ENCODE data around the gene C1orf159.
"Not testable (repeated sequence)": the region's sequence is repeated elsewhere in the genome, so short reads cannot be mapped to it uniquely, and the experiment has no call there.

The C1orf159 gene

DNA sequence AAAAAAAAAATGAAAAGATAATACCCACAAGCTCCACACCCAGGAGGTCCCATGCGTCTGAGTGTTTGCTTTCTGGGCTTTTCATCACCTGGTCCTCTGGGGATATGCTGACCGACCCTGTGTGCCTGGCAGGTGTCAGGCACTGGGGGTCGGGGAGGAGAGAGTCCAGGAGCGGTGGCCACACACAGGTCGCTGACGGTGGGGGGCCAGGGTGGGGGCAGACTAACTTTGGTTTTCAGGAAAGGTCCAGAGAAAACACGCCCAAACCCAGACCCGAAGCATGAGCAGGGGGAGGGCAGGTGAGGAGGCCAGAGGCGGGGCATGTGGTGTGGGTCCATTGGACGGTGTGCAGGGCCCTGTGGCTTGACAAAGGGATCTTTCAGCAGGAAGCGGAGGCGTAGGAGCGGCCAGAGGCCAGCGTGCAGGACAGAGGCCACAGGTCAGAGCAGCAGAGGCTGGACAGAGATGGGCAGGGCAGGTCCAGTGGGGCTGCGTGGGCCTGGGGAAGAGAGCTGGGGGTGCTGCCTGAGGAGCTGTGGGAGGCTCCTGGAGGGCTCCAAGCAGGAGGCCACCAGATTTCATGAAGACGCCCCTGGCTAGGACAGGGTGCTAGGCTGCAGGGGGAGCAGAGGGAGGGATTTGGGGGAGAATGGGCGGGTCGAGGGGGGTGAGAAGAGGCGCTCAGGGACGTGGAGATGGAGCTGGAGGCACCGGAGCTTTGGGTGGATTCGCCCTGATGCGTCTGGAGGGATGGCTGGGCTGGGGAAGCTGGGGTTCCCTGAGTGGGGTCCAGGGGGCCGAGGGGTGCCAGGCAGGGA lies 57.6 kb downstream of the C1orf159 start:
- TF ChIP-seq, protein P1, sequence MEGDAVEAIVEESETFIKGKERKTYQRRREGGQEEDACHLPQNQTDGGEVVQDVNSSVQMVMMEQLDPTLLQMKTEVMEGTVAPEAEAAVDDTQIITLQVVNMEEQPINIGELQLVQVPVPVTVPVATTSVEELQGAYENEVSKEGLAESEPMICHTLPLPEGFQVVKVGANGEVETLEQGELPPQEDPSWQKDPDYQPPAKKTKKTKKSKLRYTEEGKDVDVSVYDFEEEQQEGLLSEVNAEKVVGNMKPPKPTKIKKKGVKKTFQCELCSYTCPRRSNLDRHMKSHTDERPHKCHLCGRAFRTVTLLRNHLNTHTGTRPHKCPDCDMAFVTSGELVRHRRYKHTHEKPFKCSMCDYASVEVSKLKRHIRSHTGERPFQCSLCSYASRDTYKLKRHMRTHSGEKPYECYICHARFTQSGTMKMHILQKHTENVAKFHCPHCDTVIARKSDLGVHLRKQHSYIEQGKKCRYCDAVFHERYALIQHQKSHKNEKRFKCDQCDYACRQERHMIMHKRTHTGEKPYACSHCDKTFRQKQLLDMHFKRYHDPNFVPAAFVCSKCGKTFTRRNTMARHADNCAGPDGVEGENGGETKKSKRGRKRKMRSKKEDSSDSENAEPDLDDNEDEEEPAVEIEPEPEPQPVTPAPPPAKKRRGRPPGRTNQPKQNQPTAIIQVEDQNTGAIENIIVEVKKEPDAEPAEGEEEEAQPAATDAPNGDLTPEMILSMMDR (IDR thresholded peaks at IDR 0.05; ENCODE audit: insufficient read depth, missing control alignments), result no peak
- DNase-seq (ENCODE audit: insufficient read length, low spot score) (no peak), FAIRE-seq (no peak)

DNA sequence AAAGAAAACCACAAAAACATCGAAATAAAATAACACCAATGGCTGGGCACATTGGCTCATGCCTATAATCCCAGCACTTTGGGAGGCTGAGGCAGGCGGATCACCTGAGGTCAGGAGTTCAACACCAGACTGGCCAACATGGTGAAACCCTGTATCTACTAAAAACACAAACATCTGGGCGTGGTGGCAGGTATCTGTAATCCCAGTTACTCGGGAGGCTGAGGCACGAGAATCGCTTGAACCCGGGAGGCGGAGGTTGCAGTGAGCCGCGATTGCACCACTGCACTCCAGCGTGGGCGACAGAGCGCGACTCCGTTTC lies 58.2 kb downstream of the C1orf159 start:
- not testable (repeated sequence) for FAIRE-seq; DNase-seq (ENCODE audit: insufficient read length, low spot score)

DNA sequence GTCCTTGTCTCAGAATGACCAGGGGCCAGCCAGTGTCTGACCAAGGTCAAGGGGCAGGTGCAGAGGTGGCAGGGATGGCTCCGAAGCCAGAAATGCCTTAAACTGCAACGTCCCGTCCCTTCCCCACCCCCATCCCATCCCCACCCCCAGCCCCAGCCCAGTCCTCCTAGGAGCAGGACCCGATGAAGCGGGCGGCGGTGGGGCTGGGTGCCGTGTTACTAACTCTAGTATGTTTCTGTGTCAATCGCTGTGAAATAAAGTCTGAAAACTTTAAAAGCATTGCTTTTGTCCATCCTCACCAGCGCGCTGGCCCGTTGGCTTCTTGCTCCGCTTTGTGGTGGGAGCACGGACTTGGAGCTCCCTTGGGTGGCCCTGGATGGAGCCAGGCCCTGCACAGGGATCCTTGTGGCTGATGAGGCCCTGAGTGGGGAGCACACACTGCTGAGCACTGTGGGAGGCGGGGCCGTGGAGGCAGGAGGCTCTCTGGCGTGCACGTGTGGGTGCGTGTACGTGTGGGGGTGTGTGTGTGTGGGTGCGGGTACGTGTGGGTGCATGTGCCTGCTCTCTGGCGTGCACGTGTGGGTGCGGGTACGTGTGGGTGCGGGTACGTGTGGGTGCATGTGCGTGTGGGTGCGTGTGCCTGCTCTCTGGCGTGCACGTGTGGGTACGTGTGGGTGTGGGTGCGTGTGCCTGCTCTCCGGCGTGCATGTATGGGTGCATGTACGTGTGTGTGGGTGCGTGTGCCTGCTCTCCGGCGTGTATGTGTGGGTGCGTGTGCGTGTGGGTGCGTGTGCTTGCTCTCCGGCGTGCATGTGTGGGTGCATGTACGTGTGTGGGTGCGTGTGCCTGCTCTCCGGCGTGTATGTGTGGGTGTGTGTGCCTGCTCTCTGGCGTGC lies 59.8 kb downstream of the C1orf159 start:
- TF ChIP-seq, protein P1 (IDR thresholded peaks at IDR 0.05; ENCODE audit: insufficient read depth, missing control alignments), result no peak
- DNase-seq (ENCODE audit: insufficient read length, low spot score) (no peak), FAIRE-seq (no peak)

DNA sequence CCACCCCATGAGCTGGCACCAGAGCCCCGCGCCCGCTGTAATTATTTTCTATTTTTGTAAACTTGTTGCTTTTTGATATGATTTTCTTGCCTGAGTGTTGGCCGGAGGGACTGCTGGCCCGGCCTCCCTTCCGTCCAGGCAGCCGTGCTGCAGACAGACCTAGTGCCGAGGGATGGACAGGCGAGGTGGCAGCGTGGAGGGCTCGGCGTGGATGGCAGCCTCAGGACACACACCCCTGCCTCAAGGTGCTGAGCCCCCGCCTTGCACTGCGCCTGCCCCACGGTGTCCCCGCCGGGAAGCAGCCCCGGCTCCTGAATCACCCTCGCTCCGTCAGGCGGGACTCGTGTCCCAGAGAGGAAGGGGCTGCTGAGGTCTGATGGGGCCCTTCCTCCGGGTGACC lies 60.9 kb downstream of the C1orf159 start:
- no peak for FAIRE-seq
- DNase-seq (ENCODE audit: insufficient read length, low spot score), result no peak
- TF ChIP-seq, protein P1 (IDR thresholded peaks at IDR 0.05; ENCODE audit: insufficient read depth, missing control alignments), result no peak

DNA sequence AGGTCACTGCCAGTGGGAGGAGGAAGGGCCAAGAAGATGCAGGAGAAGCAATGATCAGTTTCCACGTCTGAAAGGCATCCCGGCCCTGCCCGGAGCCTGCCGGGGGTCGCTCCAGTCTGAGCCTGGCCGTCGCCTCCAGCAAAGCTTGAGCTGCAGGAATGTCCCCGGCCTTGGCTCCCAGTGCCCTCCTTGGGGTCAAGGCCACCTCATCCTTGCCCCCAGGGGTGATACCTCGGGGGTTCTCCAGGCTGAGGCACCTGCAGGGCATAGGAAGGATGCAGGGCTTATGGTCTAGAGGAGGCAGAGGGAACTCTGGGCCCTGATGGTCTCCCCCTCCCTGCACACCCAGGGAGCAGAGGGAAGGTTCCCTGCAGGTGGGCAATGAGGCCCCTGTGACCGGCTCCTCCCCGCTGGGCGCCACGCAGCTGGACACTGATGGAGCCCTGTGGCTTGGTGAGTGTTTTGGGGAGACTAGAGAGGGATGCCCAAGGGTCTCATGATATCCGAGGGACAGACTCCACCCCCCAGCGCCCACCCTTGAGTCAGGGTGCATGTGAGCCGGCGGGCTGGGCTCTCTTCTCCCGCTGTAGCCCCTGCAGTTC lies 61.7 kb downstream of the C1orf159 start:
- no peak for FAIRE-seq
- TF ChIP-seq, protein P1 (IDR thresholded peaks at IDR 0.05; ENCODE audit: insufficient read depth, missing control alignments), result no peak

DNA sequence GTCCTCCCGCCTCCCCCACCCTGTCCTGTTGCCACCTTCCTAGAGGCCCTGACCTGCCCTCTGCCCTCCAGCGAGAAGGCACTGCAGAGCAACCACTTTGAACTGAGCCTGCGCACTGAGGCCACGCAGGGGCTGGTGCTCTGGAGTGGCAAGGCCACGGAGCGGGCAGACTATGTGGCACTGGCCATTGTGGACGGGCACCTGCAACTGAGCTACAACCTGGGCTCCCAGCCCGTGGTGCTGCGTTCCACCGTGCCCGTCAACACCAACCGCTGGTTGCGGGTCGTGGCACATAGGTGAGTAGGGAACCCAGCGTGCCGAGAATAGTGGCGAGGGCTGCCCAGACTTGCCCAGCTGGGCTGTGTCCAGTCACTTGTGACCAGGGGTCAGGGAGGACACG lies 62.2 kb downstream of the C1orf159 start:
- FAIRE-seq (no peak), DNase-seq (ENCODE audit: insufficient read length, low spot score) (no peak)

More for the DNA sequence above, 61.7 kb downstream of the C1orf159 start:
- no peak for DNase-seq (ENCODE audit: insufficient read length, low spot score)

DNA sequence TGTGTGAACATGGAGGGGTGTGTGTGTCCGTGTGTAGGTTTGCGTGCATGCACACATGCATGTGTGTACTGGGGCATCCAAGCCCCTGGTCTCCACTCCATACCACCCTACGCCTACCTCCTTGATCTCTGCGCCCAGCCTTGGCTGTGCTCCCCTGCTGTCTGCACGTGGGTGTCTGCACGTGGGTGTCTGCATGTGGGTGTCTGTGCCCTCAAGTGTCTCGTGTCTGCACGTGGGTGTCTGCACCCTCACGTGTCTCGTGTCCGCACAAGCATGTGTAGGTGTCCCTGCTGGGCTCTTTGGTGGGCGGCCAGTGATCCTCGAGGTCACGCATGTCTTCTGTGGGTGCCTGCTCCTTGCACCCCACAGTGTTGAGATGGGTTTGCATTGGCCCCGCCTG lies 62.9 kb downstream of the C1orf159 start:
- no peak for DNase-seq (ENCODE audit: insufficient read length, low spot score)
- TF ChIP-seq, protein P1 (IDR thresholded peaks at IDR 0.05; ENCODE audit: insufficient read depth, missing control alignments), result no peak
- FAIRE-seq, result no peak

More for the DNA sequence above, 62.2 kb downstream of the C1orf159 start:
- TF ChIP-seq, protein P1 (IDR thresholded peaks at IDR 0.05; ENCODE audit: insufficient read depth, missing control alignments), result no peak

All from D721Med (cell line).